GM19468 (cell line): ENCODE data around the gene RUNX1.

Source experiments
- ATAC-seq: cut with Tn5 transposase; IDR thresholded peaks from one replicate; pipeline ENCODE4 v1.9.1; 2021; ENCODE audit warnings: mild to moderate bottlenecking, moderate library complexity, moderate number of reproducible peaks; ENCODE audit not compliant: unreplicated experiment; ENCODE audit errors: extremely low read depth

Gene RUNX1

DNA sequence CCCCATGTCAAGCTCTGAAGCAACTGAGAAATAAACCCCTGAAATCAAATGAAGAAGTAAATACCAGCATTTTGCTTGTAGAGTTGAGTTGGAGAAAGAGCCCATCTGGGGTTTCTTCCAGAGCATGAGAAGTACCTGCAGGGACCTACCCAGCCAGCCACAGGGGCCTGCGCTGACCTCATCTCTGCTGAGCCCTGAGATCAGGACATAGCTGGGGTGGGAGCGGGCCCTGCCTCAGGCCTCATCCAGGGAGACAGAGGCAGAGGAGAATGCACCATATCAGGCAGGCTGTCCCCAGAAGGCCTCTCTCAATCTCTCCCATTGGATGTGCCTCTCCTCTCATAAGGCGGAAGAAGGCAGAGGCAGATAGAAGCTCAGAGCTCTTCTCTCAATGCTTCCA, 27.6 kb downstream of the RUNX1 start:
- ATAC-seq = no peak

DNA sequence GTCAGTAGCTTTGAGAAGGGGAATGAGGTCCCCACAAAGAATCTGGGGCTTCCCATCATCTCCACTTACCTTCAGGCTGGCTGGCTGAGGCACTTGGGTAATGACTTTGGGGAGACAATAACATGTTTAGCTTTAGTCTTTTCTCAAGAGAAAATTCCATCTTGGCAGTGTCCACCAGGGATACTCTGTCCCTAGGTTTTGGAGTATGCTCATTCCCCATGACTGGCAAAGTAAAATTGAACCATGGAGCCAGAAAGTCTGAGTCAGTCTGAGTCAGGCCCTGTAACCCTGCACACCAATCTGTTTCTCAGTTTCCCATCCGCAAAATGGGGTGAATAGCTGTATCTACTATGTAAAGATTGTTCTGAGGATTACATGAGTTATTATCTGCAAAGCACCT, 28.2 kb downstream of the RUNX1 start:
- ATAC-seq = no peak

DNA sequence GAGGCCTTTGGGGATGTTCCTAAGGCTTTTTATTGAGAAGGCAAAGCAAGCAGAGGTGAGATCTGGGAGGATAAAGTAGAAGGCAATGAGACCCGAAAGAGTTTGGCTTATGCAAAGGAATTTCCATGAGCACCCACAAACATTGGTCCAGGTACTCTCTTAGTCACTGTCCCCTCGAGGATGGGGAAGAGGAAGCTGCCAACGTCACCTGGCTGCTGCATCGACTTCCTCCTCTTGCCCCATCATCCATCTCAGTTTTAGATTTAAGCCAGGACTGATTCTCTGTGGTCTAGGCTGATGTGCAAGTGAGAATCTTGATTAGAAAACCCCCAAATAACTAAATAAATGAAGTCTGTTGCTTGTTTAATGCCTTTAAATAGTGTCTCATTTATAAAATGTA, 28.7 kb downstream of the RUNX1 start:
- ATAC-seq = no peak

DNA sequence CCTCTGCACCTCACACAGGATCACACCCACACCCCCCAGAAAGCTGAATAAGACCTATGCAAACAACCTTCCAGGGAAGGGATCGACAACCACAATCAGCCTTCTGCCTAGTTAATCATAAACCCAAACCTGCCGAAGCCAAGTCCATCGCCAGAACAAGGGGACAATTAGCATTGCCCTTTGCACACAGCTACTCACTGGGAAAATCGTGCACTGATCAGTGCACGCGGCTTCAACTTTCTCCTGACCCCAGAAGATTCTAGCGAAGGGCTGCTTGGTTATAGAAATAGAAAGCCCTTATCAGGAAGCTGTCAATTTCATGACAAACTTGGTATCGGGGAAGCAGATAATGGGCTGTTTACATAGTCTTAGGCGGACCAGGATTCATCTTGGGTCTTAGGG, 29.5 kb downstream of the RUNX1 start:
- no peak for ATAC-seq

DNA sequence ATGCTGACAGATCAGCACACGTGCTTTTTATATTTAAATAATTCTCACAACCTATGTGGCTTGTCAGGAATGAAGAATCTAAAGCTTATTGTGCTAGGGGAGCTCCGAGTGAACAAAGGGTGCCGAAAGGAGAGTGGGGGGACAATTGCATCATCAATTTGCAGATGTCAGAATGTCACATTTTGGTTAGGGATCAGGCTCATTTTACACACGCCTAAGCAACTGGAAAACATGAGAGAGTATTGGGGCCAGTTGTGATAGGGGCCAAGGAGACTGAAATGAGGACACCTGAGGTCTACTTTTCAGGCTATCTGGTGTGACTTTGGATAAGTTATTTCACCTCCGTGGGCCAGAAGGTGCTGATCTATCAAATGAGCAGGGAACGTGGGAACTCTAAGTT, 31.8 kb downstream of the RUNX1 start:
- ATAC-seq = no peak

DNA sequence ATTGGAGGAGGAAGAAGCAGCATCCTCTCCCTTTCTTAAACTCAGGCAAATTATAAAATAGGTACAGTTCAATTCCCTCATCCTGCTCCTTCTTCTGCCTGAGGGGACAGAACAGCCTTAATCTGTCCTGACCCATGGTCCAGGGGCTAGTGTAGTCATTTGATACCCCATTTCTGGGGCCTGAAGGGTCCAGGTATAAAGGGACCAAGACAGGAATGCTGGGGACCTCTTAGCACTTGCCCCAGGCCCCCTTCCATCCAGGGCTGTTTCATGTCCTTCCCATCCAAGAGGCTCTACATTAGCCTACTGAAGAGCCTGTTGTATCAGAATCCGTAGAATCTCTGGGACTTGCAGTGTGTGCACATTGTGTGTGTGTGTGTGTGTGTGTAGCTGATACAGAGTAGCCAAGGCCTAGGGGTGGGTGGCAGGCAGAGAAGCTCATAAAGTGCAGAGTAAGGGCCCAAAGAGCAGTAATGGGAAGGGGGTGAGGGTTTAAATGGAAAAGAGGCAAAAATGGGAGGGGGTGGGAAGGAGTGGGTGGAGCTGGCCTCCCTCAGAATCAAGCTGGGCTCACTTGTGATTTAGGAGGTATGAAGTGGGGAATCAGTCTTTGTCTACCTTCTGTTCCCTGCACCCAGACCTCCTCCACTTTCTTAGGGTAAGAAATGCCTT, 32.4 kb downstream of the RUNX1 start:
- no peak for ATAC-seq

DNA sequence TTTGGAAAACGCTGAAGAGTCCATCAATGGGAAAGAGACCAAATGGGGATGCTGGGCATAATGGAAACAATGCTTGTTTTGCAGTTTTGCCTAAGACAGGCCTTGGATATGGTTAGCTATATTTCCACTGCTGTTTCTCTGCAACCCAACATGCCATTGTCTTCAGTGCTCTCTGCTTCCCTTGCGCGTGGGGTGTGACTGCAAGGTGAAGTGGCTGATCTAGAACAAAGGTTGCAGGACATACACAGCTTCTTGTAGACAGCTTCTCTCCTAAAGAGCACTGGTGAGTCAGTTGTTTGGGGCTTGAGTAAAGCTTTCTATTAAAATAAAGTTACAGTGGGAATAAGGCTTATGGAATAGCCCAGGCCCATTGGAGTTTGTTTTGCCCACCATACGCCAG, 33.0 kb downstream of the RUNX1 start:
- no peak for ATAC-seq

DNA sequence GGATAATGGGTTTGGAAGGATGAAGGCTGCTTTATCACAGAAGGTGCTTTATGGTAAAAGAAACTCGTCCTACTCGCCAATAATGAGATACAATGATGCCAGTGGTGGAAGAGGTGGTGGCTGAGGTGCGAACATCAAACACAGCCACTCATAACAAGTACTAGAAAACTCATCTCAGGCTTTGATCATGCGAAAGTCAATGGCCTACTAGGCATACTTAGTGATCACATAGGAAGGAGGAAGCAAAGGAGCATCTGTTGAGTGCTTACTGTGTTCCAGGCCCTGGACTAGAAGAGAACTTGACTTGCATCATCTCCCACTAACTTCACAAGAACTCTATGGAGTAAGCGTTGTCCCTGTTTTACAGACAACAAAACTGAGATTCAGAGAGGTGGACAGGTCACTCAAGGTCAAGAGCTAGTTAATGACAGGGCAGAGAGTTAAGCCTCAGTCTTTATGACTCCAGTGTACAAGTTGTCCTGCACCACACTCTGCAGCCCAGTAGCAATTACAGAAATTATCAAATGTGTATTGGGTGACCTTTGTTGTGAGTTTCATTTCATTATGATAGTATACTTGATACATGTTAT, 33.6 kb downstream of the RUNX1 start:
- no peak for ATAC-seq

DNA sequence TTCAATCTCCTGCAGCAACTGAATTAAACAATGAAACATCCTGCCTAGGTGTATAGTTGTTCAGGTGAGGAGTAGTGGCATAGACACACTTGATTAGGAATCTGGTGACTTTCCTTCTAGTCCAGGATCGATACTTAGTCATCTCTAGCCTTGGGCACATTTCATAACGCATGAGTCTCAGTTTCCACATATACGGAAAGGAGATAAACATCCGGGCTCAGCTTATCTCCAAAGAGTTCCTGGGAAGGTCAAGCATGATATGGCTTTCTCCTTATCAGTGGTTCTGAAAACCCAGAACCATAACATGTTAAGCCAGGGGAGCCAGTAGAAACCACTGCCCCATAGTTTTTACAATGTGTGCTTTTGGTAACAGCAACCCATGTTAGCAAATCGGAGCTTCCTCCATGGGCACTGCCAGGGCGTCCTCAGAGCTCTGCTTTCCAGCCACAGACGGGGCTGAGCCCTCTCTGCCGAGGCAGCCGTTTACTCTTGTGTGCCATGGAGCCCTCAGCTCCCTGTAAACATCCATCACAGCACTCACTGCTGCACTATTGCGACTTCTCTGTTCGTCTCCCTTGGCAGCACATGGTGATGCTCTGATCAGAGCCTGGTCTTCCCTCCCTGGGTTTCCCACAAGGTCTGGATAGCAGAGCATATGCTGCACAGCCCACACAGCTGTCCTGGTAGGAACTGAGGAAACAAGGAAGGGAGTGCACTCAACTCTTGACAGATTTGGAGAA, 34.6 kb downstream of the RUNX1 start:
- no peak for ATAC-seq

DNA sequence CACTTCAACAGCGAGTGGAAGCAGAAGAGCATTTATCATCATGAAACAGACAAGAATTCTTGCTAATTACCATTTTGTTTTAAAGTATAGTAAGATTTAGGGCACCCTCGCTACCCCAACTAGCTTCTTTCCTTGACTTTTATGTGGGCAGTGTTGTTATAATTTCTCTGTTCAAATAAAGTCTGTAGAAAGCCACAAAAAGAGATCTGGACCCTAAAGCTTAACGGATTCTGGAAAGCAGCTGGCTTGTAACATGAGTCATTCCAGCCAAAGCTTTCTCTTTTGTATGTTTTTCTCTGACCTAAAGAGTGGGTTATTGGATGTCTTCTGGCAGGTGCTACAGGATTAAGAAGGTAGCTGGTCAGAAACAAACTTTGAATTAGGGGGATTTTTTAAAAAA, 37.4 kb downstream of the RUNX1 start:
- ATAC-seq = no peak

DNA sequence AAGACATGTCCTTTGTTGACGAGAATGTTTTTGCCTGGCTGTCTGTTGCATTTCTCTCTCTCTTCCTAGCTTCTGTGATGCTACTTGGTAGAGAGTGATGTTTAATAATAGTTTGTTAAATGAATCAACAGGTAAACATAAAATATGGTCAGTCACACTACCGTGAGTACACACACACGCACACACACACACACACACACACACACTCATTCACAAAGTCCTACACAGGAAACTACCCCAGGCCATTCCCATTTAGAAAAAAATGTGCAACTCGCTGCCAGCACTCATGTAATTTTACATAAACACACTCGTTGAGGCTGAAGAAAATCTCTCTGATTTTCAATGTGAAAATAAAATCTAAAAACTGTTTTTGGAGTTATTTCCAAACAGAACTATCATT, 38.7 kb downstream of the RUNX1 start:
- ATAC-seq = no peak

DNA sequence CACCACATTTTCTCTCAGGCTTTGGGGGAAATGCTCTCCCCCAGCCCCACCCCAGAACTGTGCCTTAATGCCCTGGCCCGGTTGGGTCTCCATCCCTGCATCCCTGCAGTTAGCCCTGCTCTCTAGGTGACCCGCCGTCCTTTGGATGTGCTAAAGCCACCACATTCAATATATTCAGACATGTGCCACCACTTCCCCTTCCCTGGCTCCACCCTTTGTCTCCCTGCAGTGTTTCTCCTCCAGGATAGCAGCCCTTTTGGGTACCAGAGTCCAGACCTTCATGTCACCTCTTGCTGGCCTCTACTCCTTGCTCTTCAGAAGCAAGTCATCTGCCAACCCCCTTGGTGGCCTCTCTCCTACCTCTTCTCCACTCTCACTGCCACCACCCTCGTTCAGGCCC, 41.8 kb downstream of the RUNX1 start:
- no peak for ATAC-seq

DNA sequence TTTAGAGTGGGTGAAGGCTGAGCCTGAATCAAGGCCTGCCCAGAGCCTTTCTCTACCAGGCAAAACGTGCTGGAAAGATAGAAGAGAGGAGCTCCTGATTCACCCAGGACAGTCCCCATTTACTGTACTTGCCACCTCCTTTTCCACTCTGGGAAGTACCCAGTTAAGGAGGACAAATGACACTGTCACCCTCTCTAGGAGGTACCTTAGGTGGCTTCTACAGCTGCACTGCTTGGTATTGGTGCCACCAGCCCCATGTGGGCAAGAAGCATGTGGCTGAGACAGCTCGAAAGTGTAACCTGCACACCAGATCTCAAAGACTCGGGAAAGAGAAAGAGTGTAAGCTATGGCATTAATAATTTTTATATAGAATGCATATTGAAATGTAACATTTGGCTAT, 42.3 kb downstream of the RUNX1 start:
- no peak for ATAC-seq

DNA sequence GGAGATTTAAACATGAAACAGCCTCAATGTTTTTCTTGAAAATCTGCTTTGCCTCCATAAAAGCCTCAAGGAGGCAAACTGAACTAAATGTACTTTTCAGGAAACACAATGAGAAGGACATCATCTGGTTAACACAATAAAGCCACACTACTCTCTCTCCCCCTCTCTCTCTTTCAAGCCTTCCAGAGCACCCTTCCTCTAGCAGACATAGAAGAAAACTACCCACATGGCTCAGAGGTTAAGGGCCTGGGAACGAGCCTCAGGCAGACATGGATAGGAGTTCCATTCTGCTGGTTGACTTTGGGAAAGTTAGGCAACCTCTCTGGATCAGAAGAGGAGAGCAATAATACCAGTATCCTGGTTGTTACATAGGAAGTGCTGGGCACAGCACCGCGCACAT, 42.9 kb downstream of the RUNX1 start:
- ATAC-seq = no peak

DNA sequence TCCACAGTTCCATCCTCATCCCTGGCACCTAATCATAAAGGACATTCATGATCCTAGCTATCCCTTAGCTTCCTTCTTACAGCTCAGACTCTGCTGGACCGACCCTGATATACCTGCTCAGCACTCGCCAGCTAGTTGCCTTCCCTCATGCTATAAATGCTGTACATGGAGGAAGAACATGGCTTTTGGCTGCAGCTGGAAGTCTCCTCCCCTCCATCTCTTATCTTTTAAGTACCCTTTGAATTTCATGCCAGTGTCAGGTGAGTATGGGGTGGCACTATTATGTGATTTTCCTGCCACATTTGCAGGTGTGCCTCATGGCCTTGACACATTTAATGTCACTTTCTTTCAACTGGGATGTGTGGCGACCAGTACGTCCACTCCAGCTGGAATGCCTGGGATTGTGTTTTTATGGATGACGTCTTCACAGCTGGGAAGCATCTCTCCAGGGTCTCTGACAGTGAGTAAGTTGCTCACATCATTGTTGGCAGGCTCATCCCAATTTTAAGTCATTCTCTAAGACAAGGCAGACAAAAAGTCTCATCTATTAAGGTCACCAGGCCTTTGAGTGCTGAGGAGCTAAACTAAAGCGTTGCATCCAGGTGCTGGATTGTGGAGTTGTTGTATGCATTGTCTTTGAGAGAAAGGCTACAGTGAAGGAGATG, 43.4 kb downstream of the RUNX1 start:
- ATAC-seq = no peak

DNA sequence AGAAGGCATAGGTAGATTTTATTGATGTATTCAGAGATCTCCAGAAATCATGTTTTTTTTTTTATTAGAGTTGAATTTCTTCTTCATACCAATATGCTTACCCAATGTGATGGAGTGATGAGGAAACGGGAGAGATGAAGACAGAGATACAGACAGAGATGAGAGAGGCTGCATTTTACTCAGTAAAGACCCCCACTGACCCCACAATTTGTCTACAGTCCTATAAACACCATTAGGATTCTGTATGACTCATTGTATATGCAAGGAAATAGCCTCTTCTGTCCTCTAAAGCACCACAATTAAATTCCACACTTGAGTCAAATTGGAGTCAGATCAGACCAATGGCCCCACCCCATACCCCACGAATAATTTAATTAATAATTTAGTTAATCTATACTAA, 44.0 kb downstream of the RUNX1 start:
- ATAC-seq = no peak

DNA sequence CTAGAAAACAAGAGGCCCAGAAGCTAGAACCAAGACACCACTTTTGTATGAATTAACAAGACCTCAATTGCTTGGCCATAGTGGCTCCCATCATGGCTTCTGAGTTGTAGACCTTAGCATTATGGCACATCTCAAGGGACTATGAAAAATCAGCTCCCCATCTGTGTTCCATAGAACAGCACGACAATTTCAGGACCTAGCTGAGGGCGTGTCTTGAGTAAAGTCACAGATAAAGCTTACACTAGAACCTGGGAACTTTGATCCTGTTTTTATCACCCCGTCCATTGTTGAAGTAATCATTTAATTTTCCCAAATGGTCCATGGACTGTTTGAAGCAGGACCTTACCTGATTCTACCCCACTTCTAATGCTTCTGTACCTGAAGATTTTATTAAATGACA, 44.8 kb downstream of the RUNX1 start:
- ATAC-seq = no peak

DNA sequence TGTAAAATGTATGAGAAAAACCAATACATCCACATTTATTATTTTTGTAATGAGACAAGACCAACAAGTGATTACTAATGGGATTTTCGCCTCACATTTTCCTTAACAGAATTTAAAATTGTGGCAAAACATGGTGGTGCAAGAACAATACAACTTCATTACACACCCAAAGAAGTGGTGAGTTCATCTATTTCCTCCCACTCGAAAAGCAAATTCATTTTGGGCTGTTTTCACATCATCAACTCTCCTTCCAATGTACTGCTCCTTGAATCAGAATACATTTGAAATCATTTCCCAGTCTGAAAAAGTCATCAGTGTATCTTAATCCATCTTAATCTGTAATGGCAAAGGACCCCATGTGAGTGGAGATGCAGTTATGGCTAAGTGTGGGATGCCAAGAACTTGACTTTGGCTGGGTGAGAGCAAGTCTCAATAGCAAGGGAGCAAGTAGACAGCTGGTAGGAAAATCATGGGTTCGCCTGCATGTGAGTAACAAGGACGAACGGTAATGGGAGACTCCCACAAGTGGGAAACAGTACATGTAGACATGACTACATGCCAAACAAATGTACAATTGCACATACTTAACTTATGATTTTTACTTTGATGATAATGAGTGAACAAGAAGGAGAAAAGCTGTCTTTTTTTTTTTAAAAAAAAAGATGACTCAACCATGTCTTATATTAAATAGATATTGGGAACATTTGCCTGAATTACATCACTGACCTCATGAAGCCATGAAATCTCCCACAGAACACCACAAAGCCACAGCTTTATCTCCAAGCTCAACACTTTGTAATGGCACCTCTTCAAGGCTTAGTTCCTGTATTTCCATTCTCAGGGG, 46.0 kb downstream of the RUNX1 start:
- ATAC-seq = no peak

DNA sequence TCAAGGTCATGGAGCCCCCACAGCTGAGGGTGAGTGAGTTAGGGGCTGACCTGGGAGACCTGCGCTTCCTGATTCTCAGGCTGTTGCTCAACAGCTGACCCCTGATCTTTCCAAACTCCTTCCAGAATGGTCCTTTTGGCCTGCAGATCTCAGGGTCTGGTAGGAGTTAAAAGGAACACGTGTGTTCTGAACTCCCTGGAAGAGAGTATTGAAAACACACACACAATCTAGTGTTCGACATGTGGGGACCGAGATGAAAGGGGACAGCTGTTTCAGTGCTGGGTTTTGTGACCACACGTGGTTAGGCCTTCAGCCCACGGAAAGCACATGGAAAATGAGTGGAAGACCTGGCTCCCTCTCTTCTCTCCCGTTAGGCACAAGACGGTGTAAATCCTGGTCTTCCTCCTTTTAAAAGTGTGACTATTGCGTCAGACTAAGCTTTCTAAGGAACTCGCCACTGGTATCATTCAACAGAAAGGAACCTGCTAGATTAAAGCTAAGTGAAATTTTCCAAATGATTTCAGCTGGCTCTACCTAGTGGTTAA, 49.6 kb downstream of the RUNX1 start:
- no peak for ATAC-seq

DNA sequence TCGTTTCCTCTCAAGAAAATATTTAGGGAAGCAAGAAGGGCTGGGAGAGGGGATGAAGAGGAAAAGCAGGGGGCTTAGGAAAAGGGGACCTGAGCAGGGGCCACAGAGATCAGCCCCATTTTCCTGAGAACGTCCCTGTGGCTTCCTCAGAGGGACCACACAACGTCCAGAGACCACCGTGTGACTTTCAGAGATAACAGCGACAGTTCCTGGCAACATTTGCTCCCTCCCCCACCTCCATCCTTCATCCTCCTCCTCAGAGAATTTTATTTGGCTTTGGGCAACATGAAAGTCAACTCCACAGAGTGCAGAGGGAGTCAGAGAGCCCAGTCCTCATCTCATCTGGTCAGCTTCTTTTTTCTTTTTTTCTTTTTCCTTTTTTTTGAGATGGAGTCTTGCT, 50.9 kb downstream of the RUNX1 start:
- ATAC-seq = no peak
